PC-3 (cell line): ENCODE results near the gene STX3. TPM values are rescaled to one million over a fixed set of nuclear protein-coding genes. Genes with fewer than 3 reads are reported as not detected.

ENCODE experiments used
- ATAC-seq: fragments of 200-7000 bp; cut with Tn5 transposase; 2 replicates; pipeline ENCODE4 v1.9.1; 2020; ENCODE audit warnings: mild to moderate bottlenecking, moderate library complexity
- BruUV-seq: library from RNA; stranded (reverse); fragments of 400-500 nt; replicated peaks from 2 replicates; lab custom pipeline; 2021; lab: Mats Ljungman, UMichigan
- CTCF ChIA-PET: fragments of 300-600 bp; sonication (Branson Sonifier 250); formaldehyde crosslinking; loops from one replicate; lab custom pipeline; 2022; ENCODE audit warnings: antibody characterized with exemption; lab: Charles Lee
- POLR2A ChIA-PET: fragments of 300-600 bp; sonication (Branson Sonifier 250); formaldehyde crosslinking; loops from one replicate; lab custom pipeline; 2022; ENCODE audit warnings: antibody characterized with exemption; ENCODE audit not compliant: unreplicated experiment; lab: Charles Lee
- DNase-seq: peaks from one replicate; pipeline ENCODE4 v3.0.0-alpha.2; 2015
- H2AFZ ChIP-seq: fragments of 300-600 bp; sonication (generic); 2 replicates; pipeline ENCODE4 v1.6.0; 2016; ENCODE audit warnings: antibody characterized with exemption, low read length
- H3F3A ChIP-seq: fragments of 300-600 bp; sonication (generic); one replicate; pipeline ENCODE4 v1.6.0; 2017; ENCODE audit warnings: antibody characterized with exemption, low read length, control low read depth, mild to moderate bottlenecking; ENCODE audit not compliant: unreplicated experiment
- H3K27ac ChIP-seq: fragments of 300-600 bp; sonication (generic); 2 replicates; pipeline ENCODE4 v1.5.1; 2016; ENCODE audit warnings: mild to moderate bottlenecking, low read length
- H3K27me3 ChIP-seq: fragments of 300-600 bp; sonication (generic); 2 replicates; pipeline ENCODE4 v1.6.1; 2016; ENCODE audit warnings: low read length, mixed read lengths
- H3K36me3 ChIP-seq: fragments of 300-600 bp; sonication (generic); 2 replicates; pipeline ENCODE4 v1.6.1; 2016; ENCODE audit warnings: low read depth, mixed run types, low read length, mixed read lengths
- H3K4me1 ChIP-seq: fragments of 300-600 bp; sonication (generic); 2 replicates; pipeline ENCODE4 v1.5.1; 2016; ENCODE audit warnings: low read length; ENCODE audit not compliant: insufficient read depth
- H3K4me2 ChIP-seq: fragments of 300-600 bp; sonication (generic); 2 replicates; pipeline ENCODE4 v1.6.0; 2016; ENCODE audit warnings: low read length
- H3K4me3 ChIP-seq: fragments of 300-600 bp; sonication (generic); 2 replicates; pipeline ENCODE4 v1.5.1; 2016; ENCODE audit warnings: mild to moderate bottlenecking, low read length, mixed read lengths
- H3K79me2 ChIP-seq: fragments of 300-600 bp; sonication (generic); 2 replicates; pipeline ENCODE4 v1.6.1; 2017; ENCODE audit warnings: low read length, mixed read lengths
- H3K9ac ChIP-seq: fragments of 300-600 bp; sonication (generic); 2 replicates; pipeline ENCODE4 v1.6.0; 2016; ENCODE audit warnings: mild to moderate bottlenecking, low read length
- H3K9me2 ChIP-seq: fragments of 300-600 bp; sonication (generic); replicated peaks from 2 replicates; pipeline ENCODE4 v1.6.1; 2016; ENCODE audit warnings: mixed run types, low read length, mixed read lengths
- H3K9me3 ChIP-seq: fragments of 300-600 bp; sonication (generic); 2 replicates; pipeline ENCODE4 v1.6.1; 2016; ENCODE audit warnings: low read length, mixed read lengths
- H4K20me1 ChIP-seq: fragments of 300-600 bp; sonication (generic); 2 replicates; pipeline ENCODE4 v1.6.1; 2016; ENCODE audit warnings: low read length, mixed read lengths
- CTCF ChIP-seq: fragments of 300-600 bp; sonication (generic); conservative IDR thresholded peaks from 2 replicates; pipeline ENCODE4 v1.5.1; 2017; ENCODE audit warnings: antibody characterized with exemption, low read depth, mild to moderate bottlenecking, low read length
- EZH2 ChIP-seq: fragments of 300-600 bp; sonication (generic); IDR thresholded peaks from one replicate; pipeline ENCODE4 v1.6.1; 2017; ENCODE audit warnings: antibody characterized with exemption, mild to moderate bottlenecking, low read length; ENCODE audit not compliant: unreplicated experiment
- EZH2phosphoT487 ChIP-seq: fragments of 300-600 bp; sonication (generic); IDR thresholded peaks from 2 replicates; pipeline ENCODE4 v1.6.1; 2018; ENCODE audit warnings: mild to moderate bottlenecking, antibody characterized with exemption, low read length, borderline replicate concordance
- intact Hi-C: fragments of 100-400 bp; cut with micrococcal nuclease; formaldehyde crosslinking; loops from 2 replicates; pipeline ENCODE4 v1.9.0; 2023
- total RNA-seq: library from RNA; depleted of rRNA; stranded (reverse); fragments of >200 nt; gene quantifications from 2 replicates; pipeline ENCODE4 v1.2.3, GENCODE V29; 2014

STX3 gene
- total RNA-seq, 1 experiment from 2014 or later: 49.8 TPM

- POLR2A ChIA-PET: interaction anchor here (0.6 to 1.4 kb wide), 4 partner anchors 22 to 86 kb away, joined by 3 to 9 read pairs (median 6); partner anchors contain the start of gene PATL1
- no peak for ATAC-seq
These were observed 700 bp upstream of the STX3 start for GRCh38 chr11:59754494-59754858.

GRCh38 chr11:59755701-59756557 lies 753 bp downstream of the STX3 start:
- peak overlapping the region; percentile 77 for H3K27ac ChIP-seq
- H3K4me2 ChIP-seq: peak overlapping the region; percentile 98
- H3K9me2 ChIP-seq: no peaks in the 10 kb centered on the region
- H3K4me1 ChIP-seq: peaks cover 20% of the 10 kb centered on the region
- peak; percentile 82 for DNase-seq
- H3K9ac ChIP-seq: peak overlapping the region; percentile 81
- peaks cover 48% of the 10 kb centered on the region for H4K20me1 ChIP-seq
- peaks cover 50% of the 10 kb centered on the region for H3K79me2 ChIP-seq
- no peaks in the 10 kb centered on the region for H3K27me3 ChIP-seq
- TF ChIP-seq EZH2phosphoT487: no peak
- TF ChIP-seq CTCF: 0 out of 2 replicates have a peak, but pooled peaks have one; percentile 19
- TF ChIP-seq EZH2: no peak
- ATAC-seq: peak; percentile 53
- H3F3A ChIP-seq: no peaks in the 10 kb centered on the region
- ChIA-PET CTCF (interaction anchor here (0.7 to 1.4 kb wide), 3 partner anchors 21 to 46 kb away, joined by 3 to 4 read pairs (median 4); no protein-coding TSS in a partner anchor), POLR2A (interaction anchor here (0.7 to 1.4 kb wide), 4 partner anchors 22 to 650 kb away, joined by 4 to 9 read pairs (median 5); no protein-coding TSS in a partner anchor)
- intact Hi-C loops: loop anchor here (1.0 to 10.0 kb wide), 4 partner anchors 31 to 201 kb away; partner anchors contain the start of genes MRPL16 and PATL1
- BruUV-seq: no TSS peak
- H3K9me3 ChIP-seq: no peaks in the 10 kb centered on the region
- H2AFZ ChIP-seq: peak overlapping the region; percentile 97
- peak overlapping the region; percentile 92 for H3K4me3 ChIP-seq
- peaks cover 1% of the 10 kb centered on the region; the same call in 1 of the 2 replicates for H3K36me3 ChIP-seq

More at GRCh38 chr11:59754494-59754858, 700 bp upstream of the STX3 start:
- Histone ChIP-seq H3K4me2 (peak overlapping the region; percentile 98), H3F3A (no peaks in the 10 kb centered on the region), H3K27me3 (no peaks in the 10 kb centered on the region), H3K4me1 (peaks cover 20% of the 10 kb centered on the region), H3K27ac (no peak overlapping the region), H3K9me2 (no peaks in the 10 kb centered on the region), H3K79me2 (peaks cover 36% of the 10 kb centered on the region), H3K9me3 (no peaks in the 10 kb centered on the region), H2AFZ (peak overlapping the region; percentile 97), H3K4me3 (peak overlapping the region; percentile 92), H3K9ac (peak overlapping the region; percentile 81), H3K36me3 (no peaks in the 10 kb centered on the region), H4K20me1 (peaks cover 35% of the 10 kb centered on the region)
- BruUV-seq: TSS peak; percentile 70
- no peak for DNase-seq
- intact Hi-C loops: loop anchor here (1.0 to 10.0 kb wide), 6 partner anchors 22 to 200 kb away; partner anchors contain the start of genes MRPL16 and PATL1
- TF ChIP-seq EZH2phosphoT487 (no peak), CTCF (no peak), EZH2 (no peak)
- CTCF ChIA-PET: interaction anchor here (1.4 to 2.3 kb wide), 2 partner anchors 30 to 47 kb away, joined by 4 to 29 read pairs; no protein-coding TSS in a partner anchor
